Neural cell (in vitro differentiated cells): ENCODE results near the gene SWAP70. TPM values are rescaled to one million over a fixed set of nuclear protein-coding genes. Genes with fewer than 3 reads are reported as not detected.

Source experiments
- H2AFZ ChIP-seq: fragments of 200-600, 300-800 bp; sonication (generic), shearing (Covaris generic); 2 replicates; pipeline ENCODE4 v1.6.0; 2014; ENCODE audit warnings: low read depth, mild to moderate bottlenecking, antibody characterized with exemption, low read length, moderate library complexity
- H3F3A ChIP-seq: fragments of 200-600 bp; shearing (Covaris generic); 2 replicates; pipeline ENCODE4 v1.6.1; 2016; ENCODE audit warnings: mild to moderate bottlenecking, moderate library complexity, mixed read lengths, antibody characterized with exemption, low read length; ENCODE audit not compliant: insufficient read depth, poor library complexity, severe bottlenecking
- H3K27ac ChIP-seq: fragments of 200-600, 300-800 bp; sonication (generic), shearing (Covaris generic); 2 replicates; pipeline ENCODE4 v1.5.1; 2014; ENCODE audit warnings: mild to moderate bottlenecking, low read length, moderate library complexity
- H3K27me3 ChIP-seq: fragments of 300-800, 200-600 bp; sonication (generic), shearing (Covaris generic); 2 replicates; pipeline ENCODE4 v1.6.0; 2014; ENCODE audit warnings: mild to moderate bottlenecking, low read depth, low read length, moderate library complexity; ENCODE audit not compliant: insufficient read depth
- H3K36me3 ChIP-seq: fragments of 300-800, 200-600 bp; sonication (generic), shearing (Covaris generic); 2 replicates; pipeline ENCODE4 v1.5.1; 2014; ENCODE audit warnings: mild to moderate bottlenecking, antibody characterized with exemption, low read length, moderate library complexity; ENCODE audit not compliant: insufficient read depth
- H3K4me2 ChIP-seq: fragments of 300-800, 200-600 bp; sonication (generic), shearing (Covaris generic); 2 replicates; pipeline ENCODE4 v1.6.0; 2014; ENCODE audit warnings: mild to moderate bottlenecking, low read length
- H3K4me3 ChIP-seq: fragments of 300-800, 200-600 bp; sonication (generic), shearing (Covaris generic); 2 replicates; pipeline ENCODE4 v1.5.1; 2014; ENCODE audit warnings: mild to moderate bottlenecking, low read length, moderate library complexity
- H3K79me2 ChIP-seq: fragments of 200-600 bp; shearing (Covaris generic); replicated peaks from 2 replicates; pipeline ENCODE4 v1.6.0; 2014; ENCODE audit warnings: mild to moderate bottlenecking, low read length, moderate library complexity; ENCODE audit not compliant: insufficient read depth
- H3K9ac ChIP-seq: fragments of 300-800, 200-600 bp; sonication (generic), shearing (Covaris generic); 2 replicates; pipeline ENCODE4 v1.6.1; 2016; ENCODE audit warnings: mild to moderate bottlenecking, low read length, mixed read lengths
- H3K9me2 ChIP-seq: fragments of 200-600 bp; shearing (Covaris generic); 2 replicates; pipeline ENCODE4 v1.6.1; 2016; ENCODE audit warnings: mild to moderate bottlenecking, low read length, mixed read lengths; ENCODE audit not compliant: insufficient read depth
- H3K9me3 ChIP-seq: fragments of 200-600, 300-800 bp; sonication (generic), shearing (Covaris generic); 2 replicates; pipeline ENCODE4 v1.6.1; 2016; ENCODE audit warnings: mild to moderate bottlenecking, mixed run types, low read length, moderate library complexity, mixed read lengths
- H4K20me1 ChIP-seq: fragments of 200-600 bp; shearing (Covaris generic); 2 replicates; pipeline ENCODE4 v1.6.1; 2016; ENCODE audit warnings: mild to moderate bottlenecking, mixed run types; ENCODE audit not compliant: insufficient read depth
- CTCF ChIP-seq: fragments of 450-650 bp; IDR thresholded peaks from 2 replicates; pipeline ENCODE4 v1.5.1; 2014; ENCODE audit warnings: antibody characterized with exemption, mild to moderate bottlenecking, moderate library complexity; ENCODE audit not compliant: poor library complexity, severe bottlenecking
- EP300 ChIP-seq: fragments of 450-650 bp; conservative IDR thresholded peaks from 2 replicates; pipeline ENCODE4 v1.6.1; 2014; ENCODE audit warnings: antibody characterized with exemption, mild to moderate bottlenecking, moderate library complexity; ENCODE audit not compliant: poor library complexity, severe bottlenecking
- EZH2 ChIP-seq: fragments of 200-600, 300-800 bp; shearing (Covaris generic), sonication (generic); IDR thresholded peaks from 2 replicates; pipeline ENCODE4 v1.6.1; 2014; ENCODE audit warnings: antibody characterized with exemption, low read length, borderline replicate concordance, mild to moderate bottlenecking; ENCODE audit not compliant: insufficient read depth, poor library complexity, severe bottlenecking
- MXI1 ChIP-seq: fragments of 450-650 bp; conservative IDR thresholded peaks from 2 replicates; pipeline ENCODE4 v1.6.1; 2014; ENCODE audit warnings: antibody characterized with exemption, mild to moderate bottlenecking; ENCODE audit not compliant: poor library complexity, severe bottlenecking
- POLR2AphosphoS5 ChIP-seq: IDR thresholded peaks from 2 replicates; pipeline ENCODE4 v1.6.1; 2012
- RAD21 ChIP-seq: fragments of 450-650 bp; conservative IDR thresholded peaks from 2 replicates; pipeline ENCODE4 v1.6.1; 2014; ENCODE audit warnings: antibody characterized with exemption, mild to moderate bottlenecking, moderate library complexity
- SMC3 ChIP-seq: fragments of 450-650 bp; conservative IDR thresholded peaks from 2 replicates; pipeline ENCODE4 v1.6.1; 2014; ENCODE audit warnings: antibody characterized with exemption, mild to moderate bottlenecking, moderate library complexity; ENCODE audit not compliant: poor library complexity
- TAF1 ChIP-seq: IDR thresholded peaks from 2 replicates; pipeline ENCODE4 v1.6.1; 2012; ENCODE audit warnings: low read depth
- polyA plus RNA-seq: library from polyadenylated mRNA; depleted of rRNA; stranded (reverse); fragments of >200 nt; gene quantifications from 2 replicates; pipeline ENCODE4 v1.2.3, GENCODE V29; 2014
- TF ChIP-seq, protein P1 (sequence below): IDR thresholded peaks from 2 replicates; pipeline ENCODE4 v1.6.1; 2012; ENCODE audit warnings: borderline replicate concordance

SWAP70 gene
- polyA plus RNA-seq, 1 donor from 2014 or later, result 1.4 TPM

- H3K4me3 ChIP-seq, result no peak overlapping the region
- TF ChIP-seq RAD21 (no peak), POLR2AphosphoS5 (no peak), TAF1 (no peak), MXI1 (no peak), EP300 (no peak), EZH2 (no peak), CTCF (no peak)
- no peaks in the 10 kb centered on the region for H3K9me2 ChIP-seq
- H4K20me1 ChIP-seq, result no peaks in the 10 kb centered on the region
- H3K36me3 ChIP-seq, result no peaks in the 10 kb centered on the region
- H3K27ac ChIP-seq, result no peak overlapping the region
- H3K9me3 ChIP-seq, result no peaks in the 10 kb centered on the region
- no peak overlapping the region for H3K4me2 ChIP-seq
- H2AFZ ChIP-seq, result no peak overlapping the region
- H3K79me2 ChIP-seq, result no peaks in the 10 kb centered on the region
- no peaks in the 10 kb centered on the region for H3F3A ChIP-seq
- H3K27me3 ChIP-seq, result no peaks in the 10 kb centered on the region
- H3K9ac ChIP-seq, result no peak overlapping the region
These were observed 109.6 kb downstream of the SWAP70 start for GRCh38 chr11:9773524-9773923.

GRCh38 chr11:9774109-9774508 is 110.2 kb downstream of the SWAP70 start:
- Histone ChIP-seq H3K27me3 (no peaks in the 10 kb centered on the region), H4K20me1 (no peaks in the 10 kb centered on the region), H2AFZ (no peak overlapping the region), H3K27ac (no peak overlapping the region), H3K9me3 (no peaks in the 10 kb centered on the region), H3K4me2 (no peak overlapping the region), H3K36me3 (peaks cover 1% of the 10 kb centered on the region), H3K9ac (no peak overlapping the region), H3F3A (no peaks in the 10 kb centered on the region), H3K79me2 (no peaks in the 10 kb centered on the region), H3K4me3 (no peak overlapping the region), H3K9me2 (no peaks in the 10 kb centered on the region)
- no peak for TF ChIP-seq EZH2

DNA sequence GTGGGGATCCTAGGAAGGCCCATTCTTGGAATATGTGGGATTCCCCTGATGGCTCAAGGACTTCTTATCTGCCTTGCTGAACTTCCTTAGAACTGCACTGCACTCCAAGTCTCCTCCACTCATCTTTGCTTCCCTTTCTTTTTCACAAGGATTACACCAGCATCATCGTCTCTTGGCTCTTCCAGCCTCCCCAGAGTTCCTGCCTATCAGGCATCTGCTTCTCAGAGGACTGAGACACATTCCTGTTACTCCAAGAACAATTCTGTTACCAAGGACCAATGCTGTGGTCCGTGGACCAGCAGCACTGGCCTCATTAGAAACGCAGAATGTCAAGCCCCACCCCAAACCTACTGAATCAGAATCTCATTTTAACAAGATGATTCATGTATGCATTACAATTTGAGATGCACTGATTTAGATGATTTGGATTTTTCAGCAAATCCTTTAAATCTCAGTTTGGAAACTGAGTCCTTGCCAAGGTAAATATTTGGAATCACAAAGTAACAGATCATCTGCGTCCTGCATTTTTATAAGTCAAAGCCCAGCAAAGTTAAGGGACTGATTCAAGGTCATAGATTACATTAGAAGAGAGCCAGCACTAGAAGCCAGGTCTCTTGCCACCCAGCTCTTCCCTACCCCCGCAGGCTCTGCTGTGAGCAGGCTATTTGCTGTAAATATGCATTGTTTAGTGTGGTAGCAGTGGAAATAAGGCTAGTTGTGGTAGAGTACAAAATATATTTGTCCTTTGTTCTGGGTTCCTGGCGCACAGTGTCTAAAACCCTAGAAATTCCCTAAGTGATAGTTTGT is 110.9 kb downstream of the SWAP70 start:
- H3K27me3 ChIP-seq, result no peaks in the 10 kb centered on the region
- H3K4me3 ChIP-seq, result no peak overlapping the region
- no peak overlapping the region for H3K9ac ChIP-seq
- H3K36me3 ChIP-seq, result peaks cover 7% of the 10 kb centered on the region
- H2AFZ ChIP-seq, result no peak overlapping the region
- no peaks in the 10 kb centered on the region for H3F3A ChIP-seq
- TF ChIP-seq RAD21 (no peak), EP300 (no peak), MXI1 (no peak), EZH2 (no peak), POLR2AphosphoS5 (no peak), SMC3 (no peak), TAF1 (no peak), CTCF (no peak)
- TF ChIP-seq, protein P1, sequence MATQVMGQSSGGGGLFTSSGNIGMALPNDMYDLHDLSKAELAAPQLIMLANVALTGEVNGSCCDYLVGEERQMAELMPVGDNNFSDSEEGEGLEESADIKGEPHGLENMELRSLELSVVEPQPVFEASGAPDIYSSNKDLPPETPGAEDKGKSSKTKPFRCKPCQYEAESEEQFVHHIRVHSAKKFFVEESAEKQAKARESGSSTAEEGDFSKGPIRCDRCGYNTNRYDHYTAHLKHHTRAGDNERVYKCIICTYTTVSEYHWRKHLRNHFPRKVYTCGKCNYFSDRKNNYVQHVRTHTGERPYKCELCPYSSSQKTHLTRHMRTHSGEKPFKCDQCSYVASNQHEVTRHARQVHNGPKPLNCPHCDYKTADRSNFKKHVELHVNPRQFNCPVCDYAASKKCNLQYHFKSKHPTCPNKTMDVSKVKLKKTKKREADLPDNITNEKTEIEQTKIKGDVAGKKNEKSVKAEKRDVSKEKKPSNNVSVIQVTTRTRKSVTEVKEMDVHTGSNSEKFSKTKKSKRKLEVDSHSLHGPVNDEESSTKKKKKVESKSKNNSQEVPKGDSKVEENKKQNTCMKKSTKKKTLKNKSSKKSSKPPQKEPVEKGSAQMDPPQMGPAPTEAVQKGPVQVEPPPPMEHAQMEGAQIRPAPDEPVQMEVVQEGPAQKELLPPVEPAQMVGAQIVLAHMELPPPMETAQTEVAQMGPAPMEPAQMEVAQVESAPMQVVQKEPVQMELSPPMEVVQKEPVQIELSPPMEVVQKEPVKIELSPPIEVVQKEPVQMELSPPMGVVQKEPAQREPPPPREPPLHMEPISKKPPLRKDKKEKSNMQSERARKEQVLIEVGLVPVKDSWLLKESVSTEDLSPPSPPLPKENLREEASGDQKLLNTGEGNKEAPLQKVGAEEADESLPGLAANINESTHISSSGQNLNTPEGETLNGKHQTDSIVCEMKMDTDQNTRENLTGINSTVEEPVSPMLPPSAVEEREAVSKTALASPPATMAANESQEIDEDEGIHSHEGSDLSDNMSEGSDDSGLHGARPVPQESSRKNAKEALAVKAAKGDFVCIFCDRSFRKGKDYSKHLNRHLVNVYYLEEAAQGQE, result no peak
- H4K20me1 ChIP-seq, result no peaks in the 10 kb centered on the region
- no peaks in the 10 kb centered on the region for H3K79me2 ChIP-seq
- no peaks in the 10 kb centered on the region for H3K9me2 ChIP-seq
- H3K4me2 ChIP-seq, result no peak overlapping the region
- H3K9me3 ChIP-seq, result no peaks in the 10 kb centered on the region
- H3K27ac ChIP-seq, result no peak overlapping the region
